HL-60 (cell line): ENCODE results near the gene SIMC1.

Experiments used
- CTCF ChIP-seq: IDR thresholded peaks from one replicate; pipeline ENCODE4 v1.5.1; 2011; ENCODE audit warnings: low read length, control low read depth, inconsistent platforms; ENCODE audit not compliant: insufficient read depth
- GABPA ChIP-seq: IDR thresholded peaks from 2 replicates; pipeline ENCODE4 v1.6.1; 2012; ENCODE audit warnings: low read depth
- POLR2AphosphoS5 ChIP-seq: IDR thresholded peaks from 2 replicates; pipeline ENCODE4 v1.6.1; 2012; ENCODE audit warnings: low read depth
- REST ChIP-seq: IDR thresholded peaks from 2 replicates; pipeline ENCODE4 v1.6.1; 2012; ENCODE audit warnings: low read depth; ENCODE audit not compliant: insufficient replicate concordance
- SPI1 ChIP-seq: IDR thresholded peaks from 2 replicates; pipeline ENCODE4 v1.6.1; 2012; ENCODE audit warnings: low read depth, mild to moderate bottlenecking, borderline replicate concordance

GRCh38 chr5:176189857-176190256 lies 48.4 kb upstream of the SIMC1 start:
- TF ChIP-seq CTCF, result no peak
- no peak for TF ChIP-seq REST
- no peak for TF ChIP-seq GABPA
- TF ChIP-seq SPI1, result no peak
- no peak for TF ChIP-seq POLR2AphosphoS5
